H9 (cell line): ENCODE data around the gene ARHGEF38. TPM values are rescaled to one million over a fixed set of nuclear protein-coding genes. Genes with fewer than 3 reads are reported as not detected.

Experiments
- DNase-seq: peaks from one replicate; pipeline ENCODE4 v3.0.0-alpha.2; 2017
- H2AFZ ChIP-seq: one replicate; pipeline ENCODE4 v1.6.1; 2013; ENCODE audit warnings: mild to moderate bottlenecking, low read length, control low read depth, moderate library complexity
- H2AK5ac ChIP-seq: 2 replicates; pipeline ENCODE4 v1.6.1; 2013; ENCODE audit warnings: low read length, control low read depth, mixed read lengths; ENCODE audit not compliant: insufficient read length
- H2BK120ac ChIP-seq: one replicate; pipeline ENCODE4 v1.6.1; 2013; ENCODE audit warnings: low read depth, mild to moderate bottlenecking, low read length, control low read depth, inconsistent platforms; ENCODE audit not compliant: poor library complexity, severe bottlenecking
- H2BK12ac ChIP-seq: 2 replicates; pipeline ENCODE4 v1.6.1; 2013; ENCODE audit warnings: low read length, control low read depth, mixed read lengths, low read depth; ENCODE audit not compliant: insufficient read length
- H2BK15ac ChIP-seq: 2 replicates; pipeline ENCODE4 v1.6.1; 2013; ENCODE audit warnings: low read depth, low read length, control low read depth
- H2BK20ac ChIP-seq: one replicate; pipeline ENCODE4 v1.6.1; 2013; ENCODE audit warnings: low read depth, mild to moderate bottlenecking, low read length, control low read depth, inconsistent platforms; ENCODE audit not compliant: poor library complexity, severe bottlenecking
- H2BK5ac ChIP-seq: 2 replicates; pipeline ENCODE4 v1.6.1; 2013; ENCODE audit warnings: low read length, control low read depth, mixed read lengths; ENCODE audit not compliant: insufficient read length
- H3K14ac ChIP-seq: 2 replicates; pipeline ENCODE4 v1.6.1; 2013; ENCODE audit warnings: low read length, control low read depth; ENCODE audit not compliant: insufficient read depth
- H3K18ac ChIP-seq: 2 replicates; pipeline ENCODE4 v1.6.1; 2013; ENCODE audit warnings: low read depth, mild to moderate bottlenecking, mixed read lengths, low read length, control low read depth; ENCODE audit not compliant: insufficient read length
- H3K23ac ChIP-seq: 2 replicates; pipeline ENCODE4 v1.6.1; 2013; ENCODE audit warnings: low read length, control low read depth, mixed read lengths, low read depth; ENCODE audit not compliant: insufficient read length
- H3K23me2 ChIP-seq: 2 replicates; pipeline ENCODE4 v1.6.1; 2013; ENCODE audit warnings: low read depth, mild to moderate bottlenecking, mixed read lengths, low read length, control low read depth; ENCODE audit not compliant: insufficient read length, poor library complexity, severe bottlenecking
- H3K27ac ChIP-seq: 2 replicates; pipeline ENCODE4 v1.5.1; 2013; ENCODE audit warnings: low read length, control low read depth, mixed read lengths, low read depth; ENCODE audit not compliant: insufficient read length
- H3K27me3 ChIP-seq: 2 replicates; pipeline ENCODE4 v1.6.1; 2013; ENCODE audit warnings: low read length, control low read depth, inconsistent platforms; ENCODE audit not compliant: insufficient read depth
- H3K4ac ChIP-seq: 2 replicates; pipeline ENCODE4 v1.6.1; 2013; ENCODE audit warnings: low read depth, mild to moderate bottlenecking, control low read depth, inconsistent platforms, low read length, moderate library complexity
- H3K4me1 ChIP-seq: 2 replicates; pipeline ENCODE4 v1.6.1; 2013; ENCODE audit warnings: low read length, control low read depth, inconsistent platforms; ENCODE audit not compliant: insufficient read depth
- H3K4me2 ChIP-seq: 2 replicates; pipeline ENCODE4 v1.6.1; 2013; ENCODE audit warnings: low read length, control low read depth, mixed read lengths; ENCODE audit not compliant: insufficient read length, insufficient read depth
- H3K56ac ChIP-seq: 2 replicates; pipeline ENCODE4 v1.6.1; 2013; ENCODE audit warnings: low read depth, mild to moderate bottlenecking, mixed read lengths, low read length, control low read depth; ENCODE audit not compliant: insufficient read length
- H3K79me1 ChIP-seq: 2 replicates; pipeline ENCODE4 v1.6.1; 2013; ENCODE audit warnings: low read depth, mild to moderate bottlenecking, moderate library complexity, low read length, control low read depth, inconsistent platforms; ENCODE audit not compliant: insufficient read depth, poor library complexity, severe bottlenecking
- H3K79me2 ChIP-seq: 2 replicates; pipeline ENCODE4 v1.6.1; 2013; ENCODE audit warnings: low read length, control low read depth, inconsistent platforms; ENCODE audit not compliant: insufficient read depth
- H3K9ac ChIP-seq: 2 replicates; pipeline ENCODE4 v1.6.1; 2013; ENCODE audit warnings: low read length, control low read depth, mixed read lengths; ENCODE audit not compliant: insufficient read length; ENCODE audit errors: extremely low read depth
- H3K9me3 ChIP-seq: one replicate; pipeline ENCODE4 v1.6.1; 2013; ENCODE audit warnings: low read depth, low read length, inconsistent platforms; ENCODE audit not compliant: control insufficient read depth
- H3T11ph ChIP-seq: one replicate; pipeline ENCODE4 v1.6.1; 2013; ENCODE audit warnings: mild to moderate bottlenecking, low read length, control low read depth, inconsistent platforms
- H4K20me1 ChIP-seq: one replicate; pipeline ENCODE4 v1.6.1; 2013; ENCODE audit not compliant: control insufficient read depth, insufficient read length, insufficient read depth
- H4K5ac ChIP-seq: 2 replicates; pipeline ENCODE4 v1.6.1; 2013; ENCODE audit warnings: low read depth, mild to moderate bottlenecking, mixed read lengths, low read length, control low read depth; ENCODE audit not compliant: insufficient read length
- H4K8ac ChIP-seq: replicated peaks from 2 replicates; pipeline ENCODE4 v1.6.1; 2013; ENCODE audit warnings: low read length, control low read depth, mixed read lengths, low read depth; ENCODE audit not compliant: insufficient read length
- H4K91ac ChIP-seq: 2 replicates; pipeline ENCODE4 v1.6.1; 2013; ENCODE audit warnings: low read depth, mild to moderate bottlenecking, moderate library complexity, mixed read lengths, low read length, control low read depth; ENCODE audit not compliant: insufficient read length
- H3K27ac Mint-ChIP-seq, 3 experiments: 2 replicates in 2 of 3; 3 replicates in 1 of 3; pipeline ENCODE4 v1.8.0; 2020 to 2021; ENCODE audit warnings: mixed read lengths in 3 of 3, mild to moderate bottlenecking in 1 of 3, moderate library complexity in 1 of 3
- H3K27me3 Mint-ChIP-seq: 2 replicates; pipeline ENCODE4 v1.8.0; 2021; ENCODE audit warnings: low read depth, mild to moderate bottlenecking, moderate library complexity, mixed read lengths
- H3K36me3 Mint-ChIP-seq, 3 experiments: 2 replicates in 2 of 3; 3 replicates in 1 of 3; pipeline ENCODE4 v1.8.0; 2020 to 2021; ENCODE audit warnings: low read depth in 3 of 3, mixed read lengths in 3 of 3; ENCODE audit not compliant: insufficient read depth in 1 of 3
- H3K4me1 Mint-ChIP-seq, 2 experiments: 2 replicates each; pipeline ENCODE4 v1.8.0; 2020; ENCODE audit warnings: mixed read lengths in 2 of 2
- H3K4me3 Mint-ChIP-seq, 2 experiments: 2 replicates in 1 of 2; 3 replicates in 1 of 2; pipeline ENCODE4 v1.8.0; 2020 to 2021; ENCODE audit warnings: mild to moderate bottlenecking in 2 of 2, mixed read lengths in 2 of 2, moderate library complexity in 1 of 2
- H3K9me3 Mint-ChIP-seq, 2 experiments: 2 replicates in 1 of 2; 3 replicates in 1 of 2; pipeline ENCODE4 v1.8.0; 2020; ENCODE audit warnings: mild to moderate bottlenecking in 2 of 2, mixed read lengths in 2 of 2, moderate library complexity in 1 of 2
- CTCF ChIP-seq: fragments of 200-600 bp; sonication (generic); conservative IDR thresholded peaks from 3 replicates; pipeline ENCODE4 v1.8.0; 2021; ENCODE audit warnings: antibody characterized with exemption, mild to moderate bottlenecking
- WGBS: extraction: QIAGEN DNeasy Blood & Tissue Kit; methylation state at CpG from one replicate; pipeline ENCODE4 v1.1.7; 2013; ENCODE audit warnings: missing lambda C conversion rate, low lambda C conversion rate, mixed read lengths; ENCODE audit not compliant: insufficient read length; ENCODE audit errors: extremely low coverage; 5-methylcytosine and 5-hydroxymethylcytosine counted together
- total RNA-seq: library from RNA; stranded (reverse); gene quantifications from 2 replicates; pipeline ENCODE4 v1.2.1, GENCODE V29; 2021

ARHGEF38 gene
- total RNA-seq, 1 experiment from 2014 or later = not detected

GRCh38 chr4:105650190-105650589, 97.8 kb downstream of the ARHGEF38 start:
- H3K27me3 Mint-ChIP-seq = peaks cover 23% of the 10 kb centered on the region
- Histone ChIP-seq H3K18ac (no peak overlapping the region), H3K4me2 (no peak overlapping the region), H4K8ac (no peak overlapping the region), H3K23ac (no peak overlapping the region), H4K91ac (no peak overlapping the region), H2BK12ac (no peak overlapping the region), H3K56ac (no peak overlapping the region), H2AFZ (no peak overlapping the region), H2BK5ac (no peak overlapping the region), H2BK20ac (no peak overlapping the region), H3K9ac (no peak overlapping the region), H2BK15ac (no peak overlapping the region), H3K4ac (no peak overlapping the region), H3K9me3 (no peaks in the 10 kb centered on the region), H3K27ac (no peak overlapping the region), H3K14ac (no peak overlapping the region), H4K20me1 (no peaks in the 10 kb centered on the region), H3K27me3 (no peaks in the 10 kb centered on the region), H3K79me1 (no peaks in the 10 kb centered on the region), H3K79me2 (no peaks in the 10 kb centered on the region), H4K5ac (no peak overlapping the region), H2AK5ac (no peak overlapping the region), H3T11ph (no peak overlapping the region), H3K23me2 (no peaks in the 10 kb centered on the region), H3K4me1 (no peaks in the 10 kb centered on the region), H2BK120ac (no peak overlapping the region)
- no peak for TF ChIP-seq CTCF
- H3K4me3 Mint-ChIP-seq = no peak overlapping the region
- DNase-seq = no peak
- WGBS = no CpG with 5 or more reads among the region's 1 CpG
- no peaks in the 10 kb centered on the region for H3K9me3 Mint-ChIP-seq
- H3K36me3 Mint-ChIP-seq = no peaks in the 10 kb centered on the region
- no peak overlapping the region for H3K27ac Mint-ChIP-seq
- no peaks in the 10 kb centered on the region for H3K4me1 Mint-ChIP-seq
